AG09319 (cell line): ENCODE data around the gene CCSER2.
"Not testable (repeated sequence)": the region's sequence is repeated elsewhere in the genome, so short reads cannot be mapped to it uniquely, and the experiment has no call there.

Experiments used
- DNase-seq: peaks from one replicate; pipeline ENCODE4 v3.0.0-alpha.2; 2010; ENCODE audit warnings: low read depth; ENCODE audit errors: extremely low read depth
- TF ChIP-seq, protein P1 (sequence below): IDR thresholded peaks from 2 replicates; pipeline ENCODE4 v1.5.1; 2011; ENCODE audit warnings: low read depth, mild to moderate bottlenecking, inconsistent platforms, low read length, moderate library complexity

CCSER2 gene

DNA sequence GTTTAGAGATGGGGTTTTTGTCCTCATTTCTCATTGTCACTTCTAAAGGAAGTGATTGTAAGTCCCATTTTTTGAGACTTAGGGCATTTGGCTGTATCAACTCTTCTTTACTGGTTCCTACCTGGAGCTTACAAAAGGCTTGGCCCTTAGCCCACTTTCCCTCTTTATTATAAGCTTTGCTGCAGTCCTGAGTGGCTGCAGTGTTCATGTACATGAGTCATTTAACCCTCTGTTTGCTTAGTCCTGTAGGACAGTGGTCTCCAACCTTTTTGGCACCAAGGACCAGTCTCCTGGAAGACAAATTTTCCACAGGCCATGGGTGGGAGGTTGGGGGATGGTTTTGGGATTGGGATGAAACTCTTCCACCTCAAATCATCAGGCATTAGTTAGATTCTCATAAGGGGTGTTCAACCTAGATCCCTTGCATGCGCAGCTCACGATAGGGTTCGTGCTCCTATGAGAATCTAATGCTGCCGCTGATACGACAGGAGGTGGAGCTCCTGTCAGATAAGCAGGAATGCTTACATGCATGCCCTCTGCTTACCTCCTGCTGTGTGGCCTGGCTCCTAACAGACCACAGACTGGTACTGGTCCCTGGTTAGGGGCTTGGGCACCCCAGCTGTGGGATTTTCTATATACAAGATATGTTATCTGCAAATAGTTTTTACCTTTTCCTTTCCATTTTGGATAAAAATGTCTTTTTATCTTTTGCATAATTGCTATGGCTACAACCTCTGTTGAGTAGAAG is 99.7 kb downstream of the CCSER2 start:
- TF ChIP-seq, protein P1, sequence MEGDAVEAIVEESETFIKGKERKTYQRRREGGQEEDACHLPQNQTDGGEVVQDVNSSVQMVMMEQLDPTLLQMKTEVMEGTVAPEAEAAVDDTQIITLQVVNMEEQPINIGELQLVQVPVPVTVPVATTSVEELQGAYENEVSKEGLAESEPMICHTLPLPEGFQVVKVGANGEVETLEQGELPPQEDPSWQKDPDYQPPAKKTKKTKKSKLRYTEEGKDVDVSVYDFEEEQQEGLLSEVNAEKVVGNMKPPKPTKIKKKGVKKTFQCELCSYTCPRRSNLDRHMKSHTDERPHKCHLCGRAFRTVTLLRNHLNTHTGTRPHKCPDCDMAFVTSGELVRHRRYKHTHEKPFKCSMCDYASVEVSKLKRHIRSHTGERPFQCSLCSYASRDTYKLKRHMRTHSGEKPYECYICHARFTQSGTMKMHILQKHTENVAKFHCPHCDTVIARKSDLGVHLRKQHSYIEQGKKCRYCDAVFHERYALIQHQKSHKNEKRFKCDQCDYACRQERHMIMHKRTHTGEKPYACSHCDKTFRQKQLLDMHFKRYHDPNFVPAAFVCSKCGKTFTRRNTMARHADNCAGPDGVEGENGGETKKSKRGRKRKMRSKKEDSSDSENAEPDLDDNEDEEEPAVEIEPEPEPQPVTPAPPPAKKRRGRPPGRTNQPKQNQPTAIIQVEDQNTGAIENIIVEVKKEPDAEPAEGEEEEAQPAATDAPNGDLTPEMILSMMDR: no peak
- DNase-seq: no peak

DNA sequence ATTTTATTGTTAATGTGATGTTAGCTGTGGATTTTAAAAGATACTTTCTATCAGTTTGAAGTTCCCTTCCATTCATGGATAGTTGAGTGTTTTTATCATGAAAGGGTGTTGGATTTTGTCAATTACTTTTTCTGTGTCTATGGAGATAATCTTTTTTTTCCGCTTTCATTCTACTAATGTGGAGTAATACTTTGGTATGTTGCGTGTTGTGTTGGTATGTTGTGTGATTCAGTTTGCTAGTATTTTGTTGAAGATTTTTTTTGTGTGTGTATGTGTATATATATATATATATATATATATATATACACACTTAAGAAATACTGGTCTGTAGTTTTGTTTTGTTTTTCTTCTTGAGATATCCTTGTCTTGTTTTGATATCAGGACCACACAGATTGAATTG is 100.3 kb downstream of the CCSER2 start:
- TF ChIP-seq, protein P1: no peak
- DNase-seq: no peak

DNA sequence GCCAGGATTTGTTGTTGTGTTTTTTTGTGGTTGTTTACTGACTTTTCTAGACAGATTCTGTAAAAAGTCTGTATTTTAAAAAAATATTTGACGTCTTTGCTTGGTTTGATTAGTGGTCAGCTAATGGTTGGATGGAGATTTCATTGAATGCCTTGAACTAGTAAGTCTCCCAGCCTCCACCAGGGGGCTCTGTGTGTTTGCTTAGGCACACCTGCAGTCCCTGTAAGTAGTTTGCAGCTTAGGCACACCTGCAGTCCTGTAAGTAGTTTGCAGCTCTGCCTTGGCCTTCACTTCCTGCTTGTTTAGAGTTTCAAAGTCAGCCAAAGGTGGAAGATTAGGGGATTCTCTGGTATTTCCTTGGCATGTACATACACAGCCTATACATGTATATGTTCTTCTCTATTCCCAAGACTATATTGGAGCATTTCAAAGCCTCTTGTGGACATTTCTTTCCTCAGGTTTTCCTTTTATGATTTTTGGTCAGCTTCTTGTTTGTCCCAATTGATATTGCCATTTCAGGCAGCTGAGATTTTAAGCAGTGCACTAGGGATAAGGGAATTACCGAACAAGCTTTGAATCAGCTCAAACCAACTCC is 101.6 kb downstream of the CCSER2 start:
- no peak for DNase-seq
- TF ChIP-seq, protein P1: peak; percentile 59

DNA sequence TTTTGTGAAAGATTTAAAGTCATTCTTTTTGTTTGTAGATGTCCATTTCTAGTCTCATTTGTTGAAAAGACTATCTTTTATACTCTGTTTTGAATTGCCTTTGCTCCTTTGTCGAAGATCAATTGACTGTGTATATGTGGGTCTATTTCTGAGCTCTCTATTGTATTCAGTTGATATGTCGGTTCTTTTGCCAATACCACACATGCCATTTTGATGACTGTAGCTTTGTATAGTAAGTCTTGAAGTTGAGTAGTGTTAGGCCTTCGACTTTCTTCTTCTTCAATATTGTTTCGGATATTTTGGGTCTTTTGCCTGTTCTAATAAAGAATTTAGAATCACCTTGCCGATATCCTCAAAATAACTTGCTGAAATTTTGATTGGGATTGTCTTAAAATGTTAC is 104.5 kb downstream of the CCSER2 start:
- TF ChIP-seq, protein P1: no peak
- DNase-seq: no peak

DNA sequence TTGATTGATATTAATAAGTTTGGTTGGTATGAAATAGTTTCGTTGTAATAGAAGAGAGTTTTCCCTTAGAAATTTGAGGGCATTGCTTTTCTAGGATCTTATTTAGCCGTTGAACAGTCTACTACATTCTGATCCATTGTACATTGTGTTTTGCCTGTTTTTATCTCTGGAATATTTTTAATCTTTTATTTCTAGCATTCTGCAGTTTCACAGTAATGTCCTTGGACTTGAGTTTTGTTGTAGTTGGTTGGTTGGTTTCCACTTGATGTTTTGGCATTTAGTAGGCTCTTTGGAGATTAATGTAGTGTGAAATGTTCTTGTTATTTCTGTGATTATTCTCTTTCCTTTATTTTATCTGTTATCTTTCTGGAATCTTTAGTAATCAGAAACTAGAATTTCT is 112.4 kb downstream of the CCSER2 start:
- TF ChIP-seq, protein P1: no peak

DNA sequence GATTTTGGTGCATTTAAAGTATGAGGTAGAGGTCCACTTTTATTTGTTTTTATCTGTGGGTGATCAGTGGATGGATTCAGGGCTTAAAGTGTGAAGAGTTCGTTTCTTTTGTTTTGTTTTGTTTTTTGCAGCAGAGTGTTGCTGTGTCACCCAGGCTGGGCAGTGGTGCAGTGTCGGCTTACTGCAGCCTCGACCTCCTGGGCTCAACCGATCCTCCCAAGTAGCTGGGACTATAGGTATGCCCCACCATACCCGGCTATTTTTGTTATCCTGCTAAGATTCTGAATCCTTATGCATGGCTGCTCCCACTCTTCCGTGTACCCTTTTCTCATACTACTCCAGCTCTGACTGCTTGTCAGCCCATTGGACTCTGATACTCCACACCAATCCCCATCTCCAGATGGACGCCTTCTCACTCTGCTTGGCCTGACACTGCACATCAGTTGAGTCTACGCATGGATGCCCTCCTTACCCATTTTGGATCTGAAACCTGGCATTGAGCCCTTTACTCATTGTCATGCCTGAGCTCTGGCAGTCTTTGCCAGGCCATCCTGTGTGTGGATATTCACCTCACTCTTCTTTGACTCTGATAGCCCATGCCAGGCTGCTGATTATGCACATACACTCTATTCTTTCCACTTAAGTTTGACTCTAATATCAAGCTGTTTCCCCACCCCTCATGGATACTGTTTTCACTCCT is 119.5 kb downstream of the CCSER2 start:
- DNase-seq: no peak
- TF ChIP-seq, protein P1: no peak

More for the DNA sequence above, 112.4 kb downstream of the CCSER2 start:
- no peak for DNase-seq

DNA sequence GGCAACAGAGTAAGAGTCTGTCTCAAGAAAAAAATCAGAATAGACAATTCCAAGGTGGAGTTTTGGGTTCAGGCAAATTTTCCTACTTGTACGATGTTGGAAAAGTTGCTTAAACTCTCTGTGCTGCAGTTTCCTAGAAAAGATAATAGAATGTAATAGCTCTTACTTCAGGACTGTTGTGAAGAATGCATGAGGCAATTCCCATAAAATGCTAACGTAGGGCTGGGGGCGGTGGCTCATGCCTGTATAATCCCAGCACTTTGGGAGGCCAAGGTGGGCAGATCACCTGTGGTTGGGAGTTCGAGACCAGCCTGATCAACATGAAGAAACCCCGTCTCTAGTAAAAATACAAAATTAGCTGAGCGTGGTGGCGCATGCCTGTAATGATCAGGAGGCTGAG is 121.0 kb downstream of the CCSER2 start:
- not testable (repeated sequence) for DNase-seq
